ENCODE results near the gene KAT7.

The KAT7 gene

DNA sequence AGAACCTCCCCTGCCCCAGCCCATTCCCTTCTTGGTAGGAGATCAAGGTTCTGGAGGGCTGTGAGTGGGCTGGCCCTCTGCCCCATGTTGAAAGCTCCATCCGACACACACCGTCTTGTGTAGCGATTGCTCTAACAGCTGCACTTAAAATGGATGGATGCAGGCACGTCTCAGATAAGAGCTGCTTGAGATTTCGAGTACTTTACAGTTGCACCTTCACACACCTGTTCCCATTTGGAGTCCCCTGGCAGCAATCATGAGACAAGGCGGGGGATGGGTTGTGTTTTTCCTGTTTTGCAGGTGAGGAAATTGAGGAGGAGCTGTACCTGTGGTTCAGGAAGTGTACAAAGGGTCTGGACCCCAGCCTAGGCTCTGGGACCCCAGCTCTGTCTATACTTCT lies 85.0 kb downstream of the KAT7 start:
- DNase-seq = no peak

DNA sequence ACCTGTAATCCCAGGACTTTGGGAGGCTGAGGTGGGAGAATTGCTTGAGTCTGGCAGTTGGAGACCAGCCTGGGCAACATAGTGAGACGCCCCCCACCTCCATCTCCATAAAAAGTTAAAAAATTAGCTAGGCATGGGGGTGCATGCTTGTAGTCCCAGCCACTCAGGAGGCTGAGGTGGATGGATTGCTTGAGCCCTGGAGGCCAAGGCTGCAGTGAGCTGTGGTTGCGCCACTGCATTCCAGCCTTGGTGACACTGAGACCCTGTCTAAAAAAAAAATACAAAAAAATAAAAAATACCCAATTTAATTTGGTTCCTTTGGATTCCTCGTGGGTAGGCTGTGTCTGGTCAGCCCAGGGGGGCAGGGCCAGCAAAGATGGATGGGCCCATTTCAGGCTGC lies 85.4 kb downstream of the KAT7 start:
- DNase-seq = no peak

DNA sequence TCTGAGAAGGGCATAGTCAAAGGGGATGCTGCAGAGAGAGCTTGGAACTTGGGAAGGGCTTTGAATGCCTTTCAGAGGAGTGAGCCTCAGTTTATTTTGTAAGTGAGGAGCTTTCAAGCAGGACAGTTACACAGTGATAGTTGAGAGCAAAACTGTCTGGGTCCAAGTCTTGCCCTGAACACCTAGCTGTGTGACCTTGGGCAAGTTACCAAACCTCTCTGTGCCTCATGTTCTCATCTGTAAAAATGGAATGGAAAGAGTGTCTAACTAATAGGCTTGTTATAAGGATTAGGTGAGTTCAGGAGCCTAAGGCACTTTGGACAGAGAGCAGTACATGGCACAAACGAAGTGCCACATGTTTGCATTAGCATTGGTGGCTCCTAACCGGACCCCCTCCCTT lies 86.4 kb downstream of the KAT7 start:
- DNase-seq = no peak

DNA sequence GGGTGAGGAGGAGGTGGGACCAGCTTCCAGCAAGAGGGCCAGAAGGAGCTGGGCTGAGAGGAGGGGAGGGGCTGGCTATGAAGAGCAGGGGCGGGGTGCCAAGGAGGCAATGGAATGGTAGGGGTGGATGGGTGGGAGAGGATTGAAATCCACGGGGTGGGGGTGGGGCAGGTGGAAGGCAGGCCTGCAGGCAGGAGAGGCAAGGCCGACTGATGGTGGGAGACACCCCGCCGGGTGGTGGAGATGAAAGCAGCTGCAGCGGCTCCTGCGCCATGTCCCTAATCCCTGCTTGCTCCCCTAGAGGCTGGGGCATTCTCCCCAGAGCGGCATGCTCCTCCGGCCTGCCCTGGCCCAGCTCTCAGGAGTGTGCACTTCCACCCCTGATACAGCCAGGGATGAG lies 87.2 kb downstream of the KAT7 start:
- DNase-seq = no peak

DNA sequence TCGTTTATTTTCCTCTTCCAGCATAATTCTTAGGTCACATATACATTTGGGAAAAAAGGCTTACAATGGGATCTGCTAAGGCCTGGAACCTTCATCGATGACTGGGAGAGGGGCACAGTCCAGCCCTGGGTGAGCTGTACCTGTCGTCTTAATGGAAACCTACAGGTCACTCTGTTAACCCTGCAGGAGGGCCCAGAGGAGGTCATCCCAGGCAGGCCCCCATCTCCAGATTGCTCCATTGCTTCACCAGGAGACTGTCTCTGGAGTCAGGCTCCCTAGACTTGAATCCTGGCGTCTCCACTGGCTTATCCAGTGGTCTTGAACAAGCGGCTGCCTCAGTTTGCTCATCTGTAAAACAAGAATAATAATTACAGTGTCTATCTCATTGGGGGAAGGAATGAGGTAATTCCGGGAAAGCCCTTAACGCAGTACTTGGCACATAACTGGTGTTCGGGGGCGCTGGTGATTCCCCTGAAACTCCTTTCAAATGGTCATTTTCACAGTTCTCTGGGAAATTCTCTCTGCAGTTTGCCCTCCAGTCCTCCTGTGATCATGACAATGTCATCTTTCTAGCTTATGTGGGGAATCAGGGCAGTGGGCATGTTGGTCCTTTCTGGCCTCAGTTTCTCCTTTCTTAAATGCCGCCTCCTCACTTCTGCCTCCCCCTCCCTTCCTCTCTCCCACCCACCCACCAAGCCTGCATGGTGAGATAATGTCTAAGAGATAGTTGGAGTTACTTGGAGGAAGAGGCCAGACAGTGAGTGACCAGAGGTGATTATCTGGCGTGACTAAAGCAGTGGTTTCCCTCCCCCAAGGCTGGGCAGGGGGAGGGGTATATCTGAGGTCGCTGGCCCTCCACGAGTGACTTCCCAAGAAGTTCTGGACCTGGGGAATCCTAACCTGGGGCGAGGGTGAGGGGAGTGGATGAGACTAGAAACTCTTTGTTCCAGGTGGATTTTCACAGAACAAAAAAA lies 90.7 kb downstream of the KAT7 start:
- no peak for DNase-seq

DNA sequence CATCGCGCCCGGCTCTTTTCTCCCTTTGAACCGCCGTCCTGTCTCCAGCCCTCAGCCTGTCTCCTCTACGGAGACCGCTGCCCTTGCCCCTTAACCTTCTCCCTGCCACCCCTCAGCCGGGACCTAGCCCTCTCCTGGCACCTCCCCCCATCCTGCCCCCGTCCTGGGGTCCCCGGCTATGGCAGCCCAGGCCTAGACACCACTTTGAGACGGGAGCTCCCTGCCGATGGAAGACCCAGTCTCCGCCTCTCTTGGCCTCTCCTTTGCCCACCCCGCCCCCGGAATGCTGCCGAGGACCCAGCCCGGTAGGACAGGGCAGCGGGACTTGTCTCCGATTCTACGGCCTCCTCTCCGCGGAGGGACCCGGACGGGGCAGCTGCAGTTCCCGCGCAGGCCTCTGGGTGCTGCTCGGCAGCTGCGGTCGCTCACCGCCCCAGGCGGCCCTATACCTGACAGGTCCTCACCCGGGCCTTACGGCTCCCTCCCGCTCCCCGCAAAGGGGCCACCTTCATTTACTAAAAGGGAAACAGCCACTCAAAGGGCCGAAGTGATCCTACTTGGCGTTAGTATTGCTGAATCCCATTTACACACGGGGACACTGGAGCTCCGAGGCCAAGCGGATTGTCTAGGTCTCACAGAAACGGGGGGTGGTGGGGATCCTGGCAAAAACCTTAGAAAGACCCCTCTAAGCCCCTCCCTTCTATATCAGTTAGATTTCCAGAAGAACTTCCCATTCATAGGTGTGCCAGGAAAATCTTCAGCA lies 92.0 kb downstream of the KAT7 start:
- DNase-seq = peak; percentile 49

DNA sequence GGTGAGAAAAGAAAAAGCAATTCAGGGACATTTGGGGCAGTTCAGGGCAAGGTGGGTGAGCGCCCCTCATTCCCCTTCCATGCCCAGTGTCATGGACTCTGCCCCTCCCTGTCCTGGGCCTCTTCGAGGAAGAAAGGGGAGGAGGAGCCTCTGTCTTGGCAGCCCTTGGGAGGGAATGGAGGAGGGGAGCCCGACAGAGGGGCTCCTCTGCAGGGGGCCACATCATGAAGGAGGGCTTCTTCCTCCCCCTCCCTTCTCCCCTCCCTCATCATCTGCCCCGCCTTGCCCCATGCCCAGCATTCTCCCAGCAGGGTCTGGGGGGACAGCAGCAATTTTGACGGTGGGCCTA lies 92.5 kb downstream of the KAT7 start:
- DNase-seq = no peak

DNA sequence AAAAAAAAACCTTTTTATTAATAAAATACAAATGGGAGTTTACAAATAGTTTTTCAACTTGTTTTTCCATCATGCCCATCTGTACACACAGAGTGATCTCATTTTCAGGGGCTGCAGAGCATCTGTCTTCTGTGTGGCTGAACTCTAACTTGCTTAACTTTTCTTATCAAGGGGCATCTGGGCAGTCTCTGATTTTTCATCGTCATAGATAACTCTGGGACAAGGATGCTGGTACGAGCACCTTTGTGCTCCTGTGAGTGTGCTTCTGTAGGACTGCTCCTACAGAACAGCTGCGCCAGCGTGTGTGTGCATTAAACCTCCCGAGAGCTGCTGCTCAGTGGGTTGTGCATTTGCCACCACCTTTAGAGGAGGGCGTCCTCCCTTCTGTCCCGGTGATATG lies 94.0 kb downstream of the KAT7 start:
- no peak for DNase-seq
